Panc1 (cell line): ENCODE results near the gene PKMYT1. TPM values are rescaled to one million over a fixed set of nuclear protein-coding genes. Genes with fewer than 3 reads are reported as not detected.
"Not testable (repeated sequence)": the region's sequence is repeated elsewhere in the genome, so short reads cannot be mapped to it uniquely, and the experiment has no call there.

Source experiments
- ATAC-seq: fragments of 200-7000 bp; cut with Tn5 transposase; 2 replicates; pipeline ENCODE4 v1.9.1; 2020; ENCODE audit warnings: mild to moderate bottlenecking, moderate library complexity
- BruUV-seq: library from RNA; stranded (reverse); fragments of 400-500 nt; replicated peaks from 2 replicates; lab custom pipeline; 2021; lab: Mats Ljungman, UMichigan
- CTCF ChIA-PET: fragments of 300-600 bp; sonication (Branson Sonifier 250); formaldehyde crosslinking; loops from one replicate; lab custom pipeline; 2022; ENCODE audit warnings: antibody characterized with exemption; lab: Charles Lee
- POLR2A ChIA-PET: fragments of 300-600 bp; sonication (Branson Sonifier 250); formaldehyde crosslinking; loops from one replicate; lab custom pipeline; 2022; ENCODE audit warnings: antibody characterized with exemption; lab: Charles Lee
- DNase-seq: peaks from one replicate; pipeline ENCODE4 v3.0.0-alpha.2; 2010; ENCODE audit warnings: low read depth, low spot score
- H3K27ac ChIP-seq: 2 replicates; pipeline ENCODE4 v1.5.1; 2011; ENCODE audit warnings: mild to moderate bottlenecking, low read length, inconsistent platforms
- H3K27me3 ChIP-seq: fragments of 200-500 bp; sonication (Bioruptor generic); 2 replicates; pipeline ENCODE4 v1.6.0; 2014; ENCODE audit warnings: low read length, inconsistent platforms; ENCODE audit not compliant: control insufficient read depth, insufficient read depth
- H3K36me3 ChIP-seq: fragments of 200-500 bp; sonication (Bioruptor generic); 2 replicates; pipeline ENCODE4 v1.5.1; 2014; ENCODE audit warnings: inconsistent platforms, mild to moderate bottlenecking, low read length, moderate library complexity; ENCODE audit not compliant: control insufficient read depth, insufficient read depth
- H3K4me1 ChIP-seq: 2 replicates; pipeline ENCODE4 v1.5.1; 2011; ENCODE audit warnings: inconsistent platforms, mild to moderate bottlenecking, low read length, moderate library complexity; ENCODE audit not compliant: control insufficient read depth, insufficient read depth
- H3K4me3 ChIP-seq, 2 experiments: 2 replicates each; pipeline ENCODE4 v1.5.1; 2011 to 2012; ENCODE audit warnings: low read depth in 2 of 2, low read length in 2 of 2, mild to moderate bottlenecking in 2 of 2, inconsistent platforms in 1 of 2, moderate library complexity in 1 of 2
- H3K9me3 ChIP-seq: fragments of 200-500 bp; sonication (Bioruptor generic); 2 replicates; pipeline ENCODE4 v1.5.1; 2014; ENCODE audit warnings: low read depth, mild to moderate bottlenecking, inconsistent platforms, low read length, moderate library complexity; ENCODE audit not compliant: control insufficient read depth, insufficient read depth
- POLR2AphosphoS5 ChIP-seq: IDR thresholded peaks from 2 replicates; pipeline ENCODE4 v1.6.1; 2012; ENCODE audit warnings: mild to moderate bottlenecking, low read depth, low read length, moderate library complexity
- SIN3A ChIP-seq: IDR thresholded peaks from 2 replicates; pipeline ENCODE4 v1.6.1; 2012; ENCODE audit warnings: low read depth, mild to moderate bottlenecking, low read length, moderate library complexity, borderline replicate concordance; ENCODE audit not compliant: insufficient read depth
- TCF7L2 ChIP-seq: IDR thresholded peaks from 2 replicates; pipeline ENCODE4 v1.6.1; 2011; ENCODE audit warnings: mild to moderate bottlenecking, low read depth, low read length, inconsistent platforms
- in situ Hi-C: cut with HindIII; loops from 2 replicates; pipeline ENCODE4 v1.10.0; 2016; ENCODE audit warnings: low sequenced_read_pairs, low pct_unique_long_range_greater_than_20kb
- intact Hi-C: fragments of 100-400 bp; cut with micrococcal nuclease; formaldehyde crosslinking; loops from one replicate; pipeline ENCODE4 v1.10.0; 2022; ENCODE audit not compliant: unreplicated experiment
- total RNA-seq: library from RNA; stranded (reverse); gene quantifications from one replicate; pipeline ENCODE4 v1.2.1, GENCODE V29; 2021; ENCODE audit not compliant: unreplicated experiment
- TF ChIP-seq, protein P1 (sequence below), 2 experiments: IDR thresholded peaks; 2 replicates each; pipeline ENCODE4 v1.6.1; 2011 to 2012; ENCODE audit warnings: low read depth in 2 of 2, control low read depth in 1 of 2, low read length in 1 of 2, mild to moderate bottlenecking in 1 of 2, moderate library complexity in 1 of 2; ENCODE audit not compliant: insufficient read depth in 1 of 2
- TF ChIP-seq, protein P2 (sequence below): fragments of 450-650 bp; IDR thresholded peaks from 2 replicates; pipeline ENCODE4 v1.5.1; 2017; ENCODE audit warnings: mild to moderate bottlenecking

PKMYT1 gene
- total RNA-seq, 1 experiment from 2014 or later: 105 TPM

DNA sequence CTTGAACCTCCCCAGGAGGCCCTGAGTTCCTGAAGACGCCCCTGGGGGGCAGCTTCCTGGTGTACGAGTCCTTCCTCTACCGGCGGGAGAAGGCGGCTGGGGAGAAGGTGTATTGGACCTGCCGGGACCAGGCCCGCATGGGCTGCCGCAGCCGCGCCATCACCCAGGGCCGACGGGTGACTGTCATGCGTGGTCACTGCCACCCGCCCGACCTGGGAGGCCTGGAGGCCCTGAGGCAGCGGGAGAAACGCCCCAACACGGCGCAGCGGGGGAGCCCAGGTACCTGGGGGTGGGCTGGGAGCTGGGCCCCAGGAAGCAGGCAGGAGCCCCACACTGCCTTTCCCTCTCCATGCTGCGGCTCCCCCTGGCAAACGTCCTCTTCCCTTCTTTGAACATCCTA is 46.5 kb downstream of the PKMYT1 start:
- ATAC-seq: no peak
- Histone ChIP-seq H3K4me1 (no peaks in the 10 kb centered on the region), H3K27ac (no peak overlapping the region), H3K27me3 (no peaks in the 10 kb centered on the region), H3K36me3 (no peaks in the 10 kb centered on the region), H3K4me3 (no peak overlapping the region), H3K9me3 (no peaks in the 10 kb centered on the region)
- CTCF ChIA-PET: no interaction called here
- TF ChIP-seq, protein P1, sequence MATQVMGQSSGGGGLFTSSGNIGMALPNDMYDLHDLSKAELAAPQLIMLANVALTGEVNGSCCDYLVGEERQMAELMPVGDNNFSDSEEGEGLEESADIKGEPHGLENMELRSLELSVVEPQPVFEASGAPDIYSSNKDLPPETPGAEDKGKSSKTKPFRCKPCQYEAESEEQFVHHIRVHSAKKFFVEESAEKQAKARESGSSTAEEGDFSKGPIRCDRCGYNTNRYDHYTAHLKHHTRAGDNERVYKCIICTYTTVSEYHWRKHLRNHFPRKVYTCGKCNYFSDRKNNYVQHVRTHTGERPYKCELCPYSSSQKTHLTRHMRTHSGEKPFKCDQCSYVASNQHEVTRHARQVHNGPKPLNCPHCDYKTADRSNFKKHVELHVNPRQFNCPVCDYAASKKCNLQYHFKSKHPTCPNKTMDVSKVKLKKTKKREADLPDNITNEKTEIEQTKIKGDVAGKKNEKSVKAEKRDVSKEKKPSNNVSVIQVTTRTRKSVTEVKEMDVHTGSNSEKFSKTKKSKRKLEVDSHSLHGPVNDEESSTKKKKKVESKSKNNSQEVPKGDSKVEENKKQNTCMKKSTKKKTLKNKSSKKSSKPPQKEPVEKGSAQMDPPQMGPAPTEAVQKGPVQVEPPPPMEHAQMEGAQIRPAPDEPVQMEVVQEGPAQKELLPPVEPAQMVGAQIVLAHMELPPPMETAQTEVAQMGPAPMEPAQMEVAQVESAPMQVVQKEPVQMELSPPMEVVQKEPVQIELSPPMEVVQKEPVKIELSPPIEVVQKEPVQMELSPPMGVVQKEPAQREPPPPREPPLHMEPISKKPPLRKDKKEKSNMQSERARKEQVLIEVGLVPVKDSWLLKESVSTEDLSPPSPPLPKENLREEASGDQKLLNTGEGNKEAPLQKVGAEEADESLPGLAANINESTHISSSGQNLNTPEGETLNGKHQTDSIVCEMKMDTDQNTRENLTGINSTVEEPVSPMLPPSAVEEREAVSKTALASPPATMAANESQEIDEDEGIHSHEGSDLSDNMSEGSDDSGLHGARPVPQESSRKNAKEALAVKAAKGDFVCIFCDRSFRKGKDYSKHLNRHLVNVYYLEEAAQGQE (IDR thresholded peaks at IDR 0.05; ENCODE audit: insufficient read depth in 1 of 2, low read depth in 2 of 2, low read length in 1 of 2): no peak
- BruUV-seq: no TSS peak
- POLR2A ChIA-PET: no interaction called here
- intact Hi-C loops: no loop called here
- no peak for DNase-seq
- in situ Hi-C loops: no loop called here

DNA sequence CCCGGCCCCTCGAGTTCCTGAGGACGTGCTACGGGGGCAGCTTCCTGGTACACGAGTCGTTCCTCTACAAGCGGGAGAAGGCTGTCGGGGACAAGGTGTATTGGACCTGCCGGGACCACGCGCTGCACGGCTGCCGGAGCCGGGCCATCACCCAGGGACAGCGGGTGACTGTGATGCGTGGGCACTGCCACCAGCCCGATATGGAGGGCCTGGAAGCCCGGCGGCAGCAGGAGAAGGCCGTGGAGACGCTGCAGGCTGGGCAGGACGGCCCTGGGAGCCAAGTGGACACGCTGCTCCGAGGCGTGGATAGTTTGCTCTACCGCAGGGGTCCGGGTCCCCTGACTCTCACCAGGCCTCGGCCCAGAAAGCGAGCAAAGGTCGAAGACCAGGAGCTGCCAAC is 47.1 kb downstream of the PKMYT1 start:
- DNase-seq: no peak
- intact Hi-C loops (no loop called here), in situ Hi-C loops (no loop called here)
- Histone ChIP-seq H3K4me1 (no peaks in the 10 kb centered on the region), H3K27me3 (no peaks in the 10 kb centered on the region), H3K27ac (no peak overlapping the region), H3K36me3 (no peaks in the 10 kb centered on the region), H3K4me3 (no peak overlapping the region), H3K9me3 (no peaks in the 10 kb centered on the region)
- ChIA-PET POLR2A (no interaction called here), CTCF (no interaction called here)
- TF ChIP-seq, protein P1 (IDR thresholded peaks at IDR 0.05; ENCODE audit: insufficient read depth in 1 of 2, low read depth in 2 of 2, low read length in 1 of 2): no peak
- TF ChIP-seq SIN3A: no peak
- TF ChIP-seq POLR2AphosphoS5: no peak
- no peak for TF ChIP-seq TCF7L2
- TF ChIP-seq, protein P2, sequence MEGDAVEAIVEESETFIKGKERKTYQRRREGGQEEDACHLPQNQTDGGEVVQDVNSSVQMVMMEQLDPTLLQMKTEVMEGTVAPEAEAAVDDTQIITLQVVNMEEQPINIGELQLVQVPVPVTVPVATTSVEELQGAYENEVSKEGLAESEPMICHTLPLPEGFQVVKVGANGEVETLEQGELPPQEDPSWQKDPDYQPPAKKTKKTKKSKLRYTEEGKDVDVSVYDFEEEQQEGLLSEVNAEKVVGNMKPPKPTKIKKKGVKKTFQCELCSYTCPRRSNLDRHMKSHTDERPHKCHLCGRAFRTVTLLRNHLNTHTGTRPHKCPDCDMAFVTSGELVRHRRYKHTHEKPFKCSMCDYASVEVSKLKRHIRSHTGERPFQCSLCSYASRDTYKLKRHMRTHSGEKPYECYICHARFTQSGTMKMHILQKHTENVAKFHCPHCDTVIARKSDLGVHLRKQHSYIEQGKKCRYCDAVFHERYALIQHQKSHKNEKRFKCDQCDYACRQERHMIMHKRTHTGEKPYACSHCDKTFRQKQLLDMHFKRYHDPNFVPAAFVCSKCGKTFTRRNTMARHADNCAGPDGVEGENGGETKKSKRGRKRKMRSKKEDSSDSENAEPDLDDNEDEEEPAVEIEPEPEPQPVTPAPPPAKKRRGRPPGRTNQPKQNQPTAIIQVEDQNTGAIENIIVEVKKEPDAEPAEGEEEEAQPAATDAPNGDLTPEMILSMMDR: no peak
- no TSS peak for BruUV-seq
- ATAC-seq: no peak

DNA sequence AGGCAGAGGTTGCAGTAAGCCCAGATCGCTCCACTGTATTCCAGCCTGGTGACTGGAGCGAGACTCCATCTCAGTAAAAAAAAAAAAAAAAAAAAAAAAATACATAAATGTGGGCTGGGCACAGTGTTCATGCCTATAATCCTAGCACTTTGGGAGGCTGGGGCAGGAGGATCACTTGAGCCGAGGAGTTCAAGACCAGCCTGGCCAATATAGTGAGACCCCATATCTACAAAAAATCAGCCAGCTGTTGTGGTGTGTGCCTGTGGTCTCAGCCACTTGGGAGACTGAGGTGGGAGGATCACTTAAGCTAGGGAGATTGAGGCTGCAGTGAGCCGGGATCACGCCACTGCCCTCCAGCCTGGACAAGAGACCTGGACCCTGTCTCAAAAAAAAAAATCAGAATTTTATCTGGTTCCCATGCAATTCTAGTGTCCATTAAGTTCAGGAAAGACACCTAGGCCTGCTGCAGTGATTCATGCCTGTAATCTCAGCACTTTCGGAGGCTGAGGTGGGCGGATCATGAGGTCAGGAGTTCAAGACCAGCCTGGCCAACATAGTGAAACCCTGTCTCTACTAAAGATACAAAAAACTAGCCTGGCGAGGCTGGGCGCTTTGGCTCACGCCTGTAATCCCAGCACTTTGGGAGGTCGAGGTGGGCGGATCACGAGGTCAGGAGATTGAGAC is 48.9 kb downstream of the PKMYT1 start:
- intact Hi-C loops, H3K27ac ChIP-seq, BruUV-seq, H3K36me3 ChIP-seq, H3K27me3 ChIP-seq, CTCF ChIA-PET, POLR2A ChIA-PET, DNase-seq, H3K4me1 ChIP-seq, H3K4me3 ChIP-seq, in situ Hi-C loops, H3K9me3 ChIP-seq, ATAC-seq: not testable (repeated sequence)
